Immature natural killer cell (primary cell): ENCODE data around the gene TFB1M. TPM values are rescaled to one million over a fixed set of nuclear protein-coding genes. Genes with fewer than 3 reads are reported as not detected.
"Not testable (repeated sequence)": the region's sequence is repeated elsewhere in the genome, so short reads cannot be mapped to it uniquely, and the experiment has no call there.

Source experiments
- DNase-seq, 3 donors: peaks; one replicate each; pipeline ENCODE4 v3.0.0; 2022; ENCODE audit warnings: mixed read lengths in 1 of 3
- H3K27ac Mint-ChIP-seq, 6 donors: one replicate each; pipeline ENCODE4 v1.8.0; 2020; ENCODE audit warnings: mixed read lengths in 6 of 6, mild to moderate bottlenecking in 5 of 6, inconsistent platforms in 4 of 6, moderate library complexity in 3 of 6
- H3K27me3 Mint-ChIP-seq, 3 donors: one replicate each; pipeline ENCODE4 v1.8.0; 2020 to 2021; ENCODE audit warnings: low read depth in 3 of 3, mild to moderate bottlenecking in 3 of 3, mixed read lengths in 3 of 3, moderate library complexity in 3 of 3, inconsistent platforms in 1 of 3
- H3K36me3 Mint-ChIP-seq, 3 donors: one replicate each; pipeline ENCODE4 v1.8.0; 2020; ENCODE audit warnings: mixed read lengths in 3 of 3, inconsistent platforms in 2 of 3, mild to moderate bottlenecking in 2 of 3
- H3K4me1 Mint-ChIP-seq, 2 donors: one replicate each; pipeline ENCODE4 v1.8.0; 2020; ENCODE audit warnings: inconsistent platforms in 2 of 2, mild to moderate bottlenecking in 2 of 2, mixed read lengths in 2 of 2, moderate library complexity in 1 of 2
- H3K4me3 Mint-ChIP-seq, 5 donors: one replicate each; pipeline ENCODE4 v1.8.0; 2020; ENCODE audit warnings: mild to moderate bottlenecking in 5 of 5, mixed read lengths in 5 of 5, inconsistent platforms in 3 of 5, moderate library complexity in 3 of 5
- H3K9me3 Mint-ChIP-seq, 6 donors: one replicate each; pipeline ENCODE4 v1.8.0; 2020; ENCODE audit warnings: mild to moderate bottlenecking in 6 of 6, mixed read lengths in 6 of 6, inconsistent platforms in 4 of 6, moderate library complexity in 3 of 6
- polyA plus RNA-seq, 3 donors: library from polyadenylated mRNA; unstranded; fragments of 300-500 nt; fragmentation: Illumina TruSeq; gene quantifications; one replicate each; pipeline ENCODE4 v1.2.3, GENCODE V29; 2021

TFB1M gene
- polyA plus RNA-seq, 3 donors from 2014 or later, result 7.8 to 16.1 (median 10.6) TPM

- Mint-ChIP-seq H3K4me3 (no peak overlapping the region), H3K4me1 (no peaks in the 10 kb centered on the region), H3K27me3 (peaks cover 2 to 5% (median 3%) of the 10 kb centered on the region in 3 donors), H3K9me3 (no peaks in the 10 kb centered on the region), H3K36me3 (peaks cover 0 to 4% (median 2%) of the 10 kb centered on the region in 3 donors), H3K27ac (no peak overlapping the region)
- no peak for DNase-seq
Observed at GRCh38 chr6:155245193-155245592, 69.1 kb downstream of the TFB1M start.

DNA sequence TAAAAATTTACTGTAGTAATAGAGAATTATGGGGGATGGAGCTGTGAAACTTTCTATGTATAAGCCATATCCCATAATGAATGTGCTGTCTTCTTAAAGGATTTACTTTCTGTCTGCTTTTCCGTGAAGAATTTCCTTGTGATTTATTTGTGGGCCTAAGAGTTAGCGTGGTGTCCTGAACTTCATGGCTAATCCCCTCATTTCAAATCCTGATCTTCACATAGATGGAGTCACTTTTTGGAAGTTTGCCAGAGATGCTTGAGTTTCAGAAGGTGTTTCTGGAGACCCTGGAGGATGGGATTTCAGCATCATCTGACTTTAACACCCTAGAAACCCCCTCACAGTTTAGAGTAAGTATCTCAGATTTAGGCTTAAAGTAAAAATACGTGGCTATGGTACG, 69.8 kb downstream of the TFB1M start:
- DNase-seq, result no peak
- Mint-ChIP-seq H3K27me3 (peaks cover 2 to 5% (median 2%) of the 10 kb centered on the region in 3 donors), H3K36me3 (peaks cover 0 to 4% (median 0%) of the 10 kb centered on the region in 3 donors), H3K27ac (no peak overlapping the region), H3K4me3 (no peak overlapping the region), H3K9me3 (no peaks in the 10 kb centered on the region), H3K4me1 (no peaks in the 10 kb centered on the region)

- Mint-ChIP-seq H3K27ac (no peak overlapping the region), H3K27me3 (peaks cover 2 to 7% (median 5%) of the 10 kb centered on the region in 3 donors), H3K4me3 (no peak overlapping the region), H3K36me3 (no peaks in the 10 kb centered on the region), H3K9me3 (peaks cover 0 to 2% (median 0%) of the 10 kb centered on the region in 6 donors), H3K4me1 (no peaks in the 10 kb centered on the region)
- no peak for DNase-seq
Observed at GRCh38 chr6:155241966-155242365, 72.3 kb downstream of the TFB1M start.

- H3K27me3 Mint-ChIP-seq, result peaks cover 2 to 7% (median 5%) of the 10 kb centered on the region in 3 donors
- no peaks in the 10 kb centered on the region for H3K4me1 Mint-ChIP-seq
- no peaks in the 10 kb centered on the region for H3K36me3 Mint-ChIP-seq
- H3K27ac Mint-ChIP-seq, result no peak overlapping the region
- DNase-seq, result no peak
- peaks cover 0 to 2% (median 0%) of the 10 kb centered on the region in 6 donors for H3K9me3 Mint-ChIP-seq
- H3K4me3 Mint-ChIP-seq, result no peak overlapping the region
Observed at GRCh38 chr6:155240905-155241600, 73.2 kb downstream of the TFB1M start.

- no peak for DNase-seq
- Mint-ChIP-seq H3K4me1 (no peaks in the 10 kb centered on the region), H3K27me3 (peaks cover 0 to 7% (median 5%) of the 10 kb centered on the region in 3 donors), H3K36me3 (no peaks in the 10 kb centered on the region), H3K27ac (no peak overlapping the region), H3K4me3 (no peak overlapping the region), H3K9me3 (peaks cover 0 to 4% (median 0%) of the 10 kb centered on the region in 6 donors)
Observed at GRCh38 chr6:155237613-155238012, 76.7 kb downstream of the TFB1M start.

GRCh38 chr6:155235087-155235486, 79.2 kb downstream of the TFB1M start:
- H3K36me3 Mint-ChIP-seq, result no peaks in the 10 kb centered on the region
- no peaks in the 10 kb centered on the region for H3K4me1 Mint-ChIP-seq
- no peak overlapping the region for H3K4me3 Mint-ChIP-seq
- H3K9me3 Mint-ChIP-seq, result peaks cover 0 to 4% (median 0%) of the 10 kb centered on the region in 6 donors
- no peak overlapping the region for H3K27ac Mint-ChIP-seq
- H3K27me3 Mint-ChIP-seq, result peaks cover 0 to 4% (median 0%) of the 10 kb centered on the region in 3 donors
- DNase-seq, result no peak

- no peak for DNase-seq
- H3K4me1 Mint-ChIP-seq, result no peaks in the 10 kb centered on the region
- peaks cover 0 to 4% (median 0%) of the 10 kb centered on the region in 6 donors for H3K9me3 Mint-ChIP-seq
- no peak overlapping the region for H3K27ac Mint-ChIP-seq
- H3K36me3 Mint-ChIP-seq, result no peaks in the 10 kb centered on the region
- no peak overlapping the region for H3K4me3 Mint-ChIP-seq
- peaks cover 0 to 4% (median 1%) of the 10 kb centered on the region in 3 donors for H3K27me3 Mint-ChIP-seq
Observed at GRCh38 chr6:155234687-155235086, 79.6 kb downstream of the TFB1M start.

- no peak for DNase-seq
- Mint-ChIP-seq H3K36me3 (no peaks in the 10 kb centered on the region), H3K9me3 (peaks cover 0 to 4% (median 0%) of the 10 kb centered on the region in 6 donors), H3K4me3 (no peak overlapping the region), H3K4me1 (no peaks in the 10 kb centered on the region), H3K27me3 (peaks cover 0 to 4% (median 3%) of the 10 kb centered on the region in 3 donors), H3K27ac (no peak overlapping the region)
Observed at GRCh38 chr6:155234167-155234566, 80.1 kb downstream of the TFB1M start.

GRCh38 chr6:155232848-155233247, 81.4 kb downstream of the TFB1M start:
- Mint-ChIP-seq H3K4me1 (no peaks in the 10 kb centered on the region), H3K9me3 (peaks cover 0 to 2% (median 0%) of the 10 kb centered on the region in 6 donors), H3K4me3 (no peak overlapping the region), H3K27me3 (peaks cover 0 to 5% (median 0%) of the 10 kb centered on the region in 3 donors), H3K27ac (no peak overlapping the region), H3K36me3 (no peaks in the 10 kb centered on the region)
- DNase-seq, result no peak

DNA sequence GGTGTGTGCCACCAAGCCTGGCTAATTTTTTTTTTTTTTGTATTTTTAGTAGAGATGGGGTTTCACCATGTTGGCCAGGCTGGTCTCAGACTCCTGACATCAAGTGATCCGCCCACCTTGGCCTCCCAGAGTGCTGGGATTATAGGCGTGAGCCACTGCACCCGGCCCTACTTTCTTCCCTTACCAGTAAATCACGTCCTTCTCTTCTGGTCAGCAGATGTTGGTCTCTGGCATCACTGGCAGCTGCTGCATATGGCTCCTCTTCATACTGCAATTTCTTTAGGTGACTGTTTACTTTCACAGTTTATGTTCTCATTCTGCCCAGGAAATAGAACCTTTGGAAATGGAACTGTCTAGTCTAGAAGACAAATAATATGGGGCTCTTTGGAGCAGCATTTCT, 83.3 kb downstream of the TFB1M start:
- H3K27me3 Mint-ChIP-seq, H3K4me1 Mint-ChIP-seq, H3K9me3 Mint-ChIP-seq, DNase-seq, H3K36me3 Mint-ChIP-seq, H3K4me3 Mint-ChIP-seq, H3K27ac Mint-ChIP-seq: not testable (repeated sequence)

DNA sequence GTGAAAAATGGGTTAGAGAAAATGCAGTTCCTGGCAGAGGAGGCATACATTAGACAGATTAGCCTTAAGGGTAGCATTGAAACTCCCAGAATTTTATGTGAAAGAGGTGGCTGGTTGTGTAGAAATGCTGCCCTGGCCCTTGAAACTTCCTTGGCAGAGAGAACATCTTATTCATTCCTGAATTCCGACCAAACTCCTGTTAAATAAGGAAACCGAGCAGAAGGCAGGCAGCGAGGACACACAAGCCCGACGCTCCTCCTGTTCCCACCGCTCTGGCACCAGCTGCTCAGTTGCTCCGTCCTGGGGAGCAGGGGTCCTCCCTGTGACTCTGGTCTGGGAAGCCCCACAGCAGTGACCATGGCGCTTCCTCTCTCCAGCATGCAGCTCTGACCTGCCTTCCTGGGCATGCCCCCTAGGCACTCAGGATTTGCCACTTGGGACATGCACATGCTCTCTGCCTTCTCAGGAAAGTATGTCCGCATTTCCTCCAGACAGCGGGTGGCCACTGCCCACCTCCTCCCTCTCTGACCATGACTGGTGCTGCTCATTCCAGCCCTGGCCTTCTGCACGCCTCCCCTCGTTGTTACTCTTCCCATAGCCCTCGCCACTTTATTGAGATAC, 85.6 kb downstream of the TFB1M start:
- Mint-ChIP-seq H3K27ac (no peak overlapping the region), H3K27me3 (peaks cover 0 to 7% (median 4%) of the 10 kb centered on the region in 3 donors), H3K4me1 (peaks cover 9 to 11% of the 10 kb centered on the region in 2 donors), H3K9me3 (peaks cover 0 to 2% (median 0%) of the 10 kb centered on the region in 6 donors), H3K36me3 (no peaks in the 10 kb centered on the region), H3K4me3 (no peak overlapping the region)
- DNase-seq, result no peak

GRCh38 chr6:155227046-155227445, 87.2 kb downstream of the TFB1M start:
- H3K27ac Mint-ChIP-seq, result no peak overlapping the region
- H3K9me3 Mint-ChIP-seq, result peaks cover 0 to 2% (median 0%) of the 10 kb centered on the region in 6 donors
- no peak for DNase-seq
- H3K27me3 Mint-ChIP-seq, result peaks cover 0 to 7% (median 4%) of the 10 kb centered on the region in 3 donors
- no peak overlapping the region for H3K4me3 Mint-ChIP-seq
- H3K4me1 Mint-ChIP-seq, result peaks cover 9 to 11% of the 10 kb centered on the region in 2 donors
- no peaks in the 10 kb centered on the region for H3K36me3 Mint-ChIP-seq

DNA sequence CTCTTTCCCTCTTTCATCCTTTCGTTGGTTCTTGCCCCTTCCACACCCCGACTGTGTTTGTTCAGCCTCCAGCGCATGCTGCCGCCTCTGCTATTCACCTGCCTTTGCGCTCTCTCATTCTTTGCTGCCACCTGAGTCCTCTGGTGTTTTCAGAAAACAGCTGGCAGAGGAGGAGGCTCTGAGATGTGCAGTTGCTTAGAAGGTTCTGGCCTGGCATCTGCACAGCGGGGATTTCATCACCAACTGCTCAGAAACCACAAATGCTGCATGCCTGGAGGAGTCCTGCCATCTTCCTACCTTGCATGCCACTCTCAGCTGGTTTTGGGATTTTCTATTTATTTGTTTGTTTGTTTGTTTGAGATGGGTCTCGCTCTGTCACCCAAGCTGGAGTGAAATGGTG, 89.7 kb downstream of the TFB1M start:
- H3K4me3 Mint-ChIP-seq, result peak overlapping the region in 1 of 5 donors; percentile 75

More for the DNA sequence above, 89.7 kb downstream of the TFB1M start:
- Mint-ChIP-seq H3K9me3 (peaks cover 0 to 2% (median 0%) of the 10 kb centered on the region in 6 donors), H3K27ac (peak overlapping the region in 4 of 6 donors; percentile 72 to 88 (median 80)), H3K36me3 (no peaks in the 10 kb centered on the region), H3K4me1 (peaks cover 9 to 11% of the 10 kb centered on the region in 2 donors), H3K27me3 (peaks cover under 1 to 5% (median 4%) of the 10 kb centered on the region in 3 donors)
- DNase-seq, result no peak
